NOMO-1 treated with dmso at 0.1 percent for 144 hours (cell line): ENCODE measurements around the gene PTPRE.
A peak's percentile ranks its signal among the peaks of the same experiment; 100 is the strongest.

Experiments used
- DNase-seq: peaks from one replicate; lab custom pipeline; 2025; ENCODE audit not compliant: unreplicated experiment; lab: John Stamatoyannopoulos, UW

The PTPRE gene

DNA sequence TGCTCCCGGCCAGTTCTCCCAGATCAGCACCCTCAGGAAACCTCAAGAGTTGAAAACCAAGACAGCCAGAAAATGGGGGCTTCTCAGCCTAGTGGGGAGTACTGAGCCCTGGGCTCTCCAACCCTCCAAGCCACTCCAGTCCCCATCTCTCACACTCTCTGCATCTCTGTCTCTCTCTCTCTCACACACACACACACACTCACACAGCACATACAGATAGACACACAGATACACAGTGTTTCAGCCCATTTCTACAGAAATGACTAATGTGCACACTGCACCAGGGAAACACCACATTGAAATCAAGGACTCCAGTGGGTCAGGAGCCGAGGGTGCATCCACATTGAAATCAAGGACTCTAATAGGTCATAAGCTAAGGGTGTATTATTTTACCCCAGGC, 111.8 kb downstream of the PTPRE start:
- no peak for DNase-seq

DNA sequence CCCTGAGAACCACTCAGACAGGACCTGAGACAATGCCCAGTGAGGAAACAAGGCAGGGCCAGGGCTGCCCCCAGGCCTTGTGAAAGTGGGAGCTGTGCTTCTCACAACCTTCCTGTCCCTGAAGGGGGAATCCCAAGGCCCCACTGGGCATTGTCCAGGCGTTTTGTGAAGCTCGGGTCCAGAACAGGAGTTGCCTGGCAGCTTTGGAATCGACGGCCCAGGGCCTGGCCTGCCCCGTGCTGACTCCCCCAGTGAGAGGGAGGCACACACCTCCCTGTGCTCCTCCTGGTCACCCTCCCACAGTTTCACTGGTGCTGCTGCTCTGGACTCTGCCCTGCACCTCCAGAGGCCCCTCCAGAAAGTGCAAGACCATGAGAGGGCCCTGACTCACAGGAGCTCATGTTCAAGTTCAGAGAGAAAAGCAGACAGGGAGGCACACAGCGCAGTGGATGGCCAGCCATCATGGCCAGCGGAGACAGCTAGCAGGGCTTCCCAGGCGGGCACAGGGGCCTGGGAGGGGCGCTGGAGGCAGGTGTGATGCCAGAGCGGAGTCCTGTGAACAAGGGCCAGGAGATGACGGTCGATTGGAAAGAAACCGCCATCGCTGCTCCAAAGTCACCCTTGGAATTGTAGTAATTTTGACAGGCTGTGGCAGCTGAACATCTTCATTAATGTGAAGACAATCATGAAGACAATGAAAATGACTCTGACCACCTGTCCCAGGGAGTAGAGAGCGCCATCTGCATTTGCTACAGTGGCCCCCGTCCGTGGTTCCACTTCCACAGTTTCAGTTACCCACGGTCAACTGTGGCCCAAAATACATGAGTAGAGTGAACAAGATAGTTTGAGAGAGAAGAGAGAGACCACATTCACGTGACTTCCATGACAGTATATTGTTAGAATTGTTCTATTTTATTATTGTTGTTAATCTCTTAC, 115.6 kb downstream of the PTPRE start:
- DNase-seq = no peak

DNA sequence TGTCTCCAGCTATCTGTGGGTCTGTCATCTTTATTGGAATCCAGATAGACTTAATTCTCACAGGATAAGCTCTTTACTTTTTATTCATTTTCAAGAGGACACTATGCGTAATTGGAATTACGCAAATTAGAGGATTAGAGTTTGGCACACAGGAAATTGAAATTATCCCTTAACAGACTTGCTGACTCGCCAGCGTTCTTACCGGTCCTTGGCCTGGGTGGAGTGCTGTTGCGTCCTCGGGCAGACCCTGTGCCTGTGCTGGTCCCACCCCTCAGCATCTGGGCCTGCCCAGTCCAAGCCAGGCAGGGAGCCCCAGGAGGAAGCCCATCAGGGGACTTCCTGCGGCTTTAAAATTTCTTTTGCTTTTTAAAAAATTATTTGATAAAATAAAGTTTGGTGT, 117.5 kb downstream of the PTPRE start:
- DNase-seq = no peak

DNA sequence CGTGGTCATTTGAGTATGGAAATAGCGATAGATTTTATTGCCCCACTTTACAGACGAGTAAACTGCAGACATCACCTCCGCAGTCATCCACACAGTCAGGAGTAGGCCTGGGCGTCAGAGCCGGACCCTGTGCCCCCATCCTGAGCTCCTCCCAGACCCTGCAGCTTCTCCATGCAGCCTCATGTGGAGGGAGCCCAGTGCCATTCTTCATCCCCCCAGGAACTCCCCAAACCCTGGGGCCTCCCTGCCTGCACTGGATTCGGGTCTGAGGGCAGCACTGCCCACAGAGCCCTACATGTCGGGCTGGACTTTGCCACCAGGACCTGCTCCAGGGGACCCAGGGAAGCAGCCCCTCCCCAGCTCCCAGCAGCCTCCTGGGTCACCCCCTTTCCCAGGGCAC, 118.5 kb downstream of the PTPRE start:
- no peak for DNase-seq

DNA sequence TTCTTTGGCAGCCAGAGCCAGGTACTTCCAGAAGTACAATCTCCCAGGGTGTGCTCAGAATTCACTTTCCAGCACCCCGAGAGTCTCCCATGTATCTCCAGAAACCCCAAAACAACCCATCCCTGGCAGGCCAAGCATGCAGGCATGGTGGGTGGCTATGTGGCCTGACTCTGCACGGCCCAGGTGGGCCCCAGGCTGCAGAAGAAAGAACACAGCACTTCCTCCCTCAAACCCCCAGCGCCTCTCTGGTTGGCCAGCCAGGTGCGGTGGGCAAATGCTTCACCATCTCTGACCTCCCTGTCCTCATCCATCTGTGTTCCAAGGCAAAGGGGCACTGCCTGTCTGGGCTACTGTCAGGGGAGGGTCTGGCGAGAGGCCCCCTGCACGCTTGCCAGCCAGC, 119.0 kb downstream of the PTPRE start:
- DNase-seq = no peak

DNA sequence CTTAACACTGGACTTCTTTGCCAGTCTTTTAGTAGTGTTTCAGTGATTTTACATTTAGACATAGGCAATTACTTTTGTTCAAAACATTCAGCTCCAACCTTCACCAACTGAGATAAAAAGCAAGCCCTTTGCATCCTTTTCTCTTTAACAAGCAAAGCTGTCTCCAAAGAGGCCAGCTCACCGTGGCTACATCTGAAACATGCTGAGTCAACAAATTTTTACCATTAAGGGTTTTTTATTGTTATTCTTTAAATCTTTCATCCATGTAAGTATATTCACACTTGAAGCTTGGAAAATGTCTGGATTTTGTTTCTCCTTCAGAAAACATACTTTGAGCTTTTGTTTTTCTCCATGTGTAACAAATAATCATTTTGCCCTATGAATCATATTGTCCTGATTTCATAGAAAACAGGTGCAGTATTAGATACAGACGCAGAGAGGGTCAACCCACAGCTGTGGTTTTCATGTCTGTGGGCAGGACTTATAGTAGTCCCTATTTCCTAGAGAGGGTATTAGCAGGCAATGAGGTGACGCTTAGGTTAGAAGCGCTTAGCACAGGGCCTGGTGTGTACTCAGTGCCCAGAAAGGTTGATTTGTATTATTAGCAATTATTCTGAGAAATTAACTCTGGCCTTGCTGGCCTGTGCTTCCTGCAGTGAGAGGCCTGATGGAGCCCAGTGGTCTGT, 119.9 kb downstream of the PTPRE start:
- no peak for DNase-seq

DNA sequence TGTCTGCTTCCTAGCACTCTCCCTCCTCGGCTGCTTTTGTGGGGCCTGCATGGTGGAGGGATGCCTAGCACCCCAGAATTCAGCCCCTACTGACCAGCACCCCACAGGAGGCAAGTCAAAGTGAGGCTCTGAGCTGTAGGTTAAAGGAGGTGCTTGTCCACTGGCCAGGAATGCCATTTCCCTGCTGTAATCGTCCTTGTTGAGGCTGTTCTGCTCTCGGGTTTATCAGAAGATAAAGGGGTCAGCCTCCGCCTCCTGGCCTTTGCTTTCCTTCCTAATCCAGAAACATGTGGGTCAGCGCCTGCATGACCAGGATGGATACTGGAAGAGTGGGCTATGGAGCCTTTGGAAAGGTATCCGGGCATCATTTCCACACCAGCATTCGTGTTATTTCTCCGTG, 120.4 kb downstream of the PTPRE start:
- DNase-seq = no peak

DNA sequence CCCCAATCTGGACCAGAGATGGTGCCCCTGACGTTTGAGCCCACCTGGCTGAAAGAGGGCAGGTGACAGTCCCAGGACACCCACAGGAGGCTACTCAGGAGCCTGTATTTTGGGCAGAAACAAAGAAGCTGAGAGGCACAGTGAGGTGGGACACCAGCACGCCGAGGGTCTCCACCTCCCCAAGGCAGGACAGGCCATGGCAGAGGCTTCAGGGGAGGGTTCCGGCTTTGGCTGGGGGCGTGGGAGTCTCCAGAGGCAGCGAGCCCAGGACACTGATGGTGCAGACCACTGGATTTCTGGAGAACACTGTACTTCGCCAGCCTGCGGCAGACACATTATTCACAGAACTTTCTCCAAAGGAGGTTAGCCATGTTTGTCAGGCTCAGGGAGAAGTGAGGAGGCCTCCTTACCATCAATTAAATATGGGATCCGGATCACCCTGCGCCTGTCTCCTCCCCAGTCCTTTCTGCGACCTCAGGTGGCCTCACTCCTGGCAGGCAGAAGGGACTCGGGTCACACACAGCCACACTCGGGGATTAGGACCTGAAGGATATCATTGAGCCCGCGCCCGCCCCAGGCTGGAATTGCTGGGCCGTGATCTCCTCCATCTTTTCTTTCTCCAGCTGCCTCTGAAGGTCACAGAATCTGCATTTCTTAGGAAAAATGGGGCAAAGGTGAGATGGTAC, 121.1 kb downstream of the PTPRE start:
- no peak for DNase-seq

DNA sequence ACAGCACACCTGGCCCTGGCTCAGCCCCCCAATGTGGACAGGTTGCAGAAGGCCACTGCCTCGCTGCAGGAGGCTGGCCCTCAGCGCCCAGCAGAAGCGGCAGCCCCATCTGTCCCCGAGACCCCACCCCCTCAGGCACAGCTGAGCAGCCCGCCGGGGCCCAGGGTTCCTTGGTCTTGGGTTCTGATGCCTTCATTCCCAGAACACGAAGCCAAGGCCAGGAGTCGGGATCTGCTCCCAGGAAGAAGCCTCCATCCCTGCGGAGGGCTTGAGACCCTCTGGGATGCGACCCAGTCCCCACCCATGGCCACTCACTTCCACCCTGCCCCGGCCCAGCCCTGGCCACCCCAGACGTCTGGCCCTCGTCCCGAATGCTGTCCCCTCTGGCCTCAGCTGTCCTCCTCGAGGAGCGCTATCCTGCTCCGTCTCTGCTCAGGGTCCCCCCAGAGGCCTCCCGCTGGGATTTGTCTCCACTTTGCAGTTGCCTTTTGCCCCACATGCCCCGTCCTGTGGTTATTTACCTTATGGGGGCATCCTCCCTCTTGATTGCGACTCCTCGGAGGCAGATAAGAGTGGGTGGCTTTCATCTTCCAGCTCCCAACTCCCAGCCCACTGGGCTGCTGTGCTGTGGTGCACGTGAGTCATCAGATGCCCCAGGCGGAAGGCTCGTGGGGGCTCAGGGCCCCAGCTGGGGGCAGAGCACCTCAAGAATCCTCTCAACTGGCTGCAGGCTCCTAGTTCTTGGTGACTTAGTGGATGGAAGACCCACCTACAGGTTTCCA, 121.8 kb downstream of the PTPRE start:
- DNase-seq = no peak

DNA sequence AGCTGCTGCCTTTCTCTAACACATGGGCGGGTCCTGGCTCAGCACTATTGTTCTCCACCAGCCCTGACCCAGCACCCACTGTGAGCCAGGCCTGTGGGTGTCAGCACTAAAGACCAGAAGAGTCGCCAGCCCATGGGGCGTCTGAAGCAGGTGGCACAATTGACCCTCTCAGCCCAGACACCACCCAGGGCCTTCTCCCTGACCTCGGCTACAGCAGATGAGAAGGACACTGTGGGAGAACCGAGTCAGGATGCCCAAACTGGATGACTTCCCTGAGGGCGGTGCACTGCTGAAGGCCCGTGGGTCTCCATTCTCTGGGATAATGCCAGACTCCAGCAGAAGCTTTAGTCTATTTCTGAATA, 122.4 kb downstream of the PTPRE start:
- no peak for DNase-seq

DNA sequence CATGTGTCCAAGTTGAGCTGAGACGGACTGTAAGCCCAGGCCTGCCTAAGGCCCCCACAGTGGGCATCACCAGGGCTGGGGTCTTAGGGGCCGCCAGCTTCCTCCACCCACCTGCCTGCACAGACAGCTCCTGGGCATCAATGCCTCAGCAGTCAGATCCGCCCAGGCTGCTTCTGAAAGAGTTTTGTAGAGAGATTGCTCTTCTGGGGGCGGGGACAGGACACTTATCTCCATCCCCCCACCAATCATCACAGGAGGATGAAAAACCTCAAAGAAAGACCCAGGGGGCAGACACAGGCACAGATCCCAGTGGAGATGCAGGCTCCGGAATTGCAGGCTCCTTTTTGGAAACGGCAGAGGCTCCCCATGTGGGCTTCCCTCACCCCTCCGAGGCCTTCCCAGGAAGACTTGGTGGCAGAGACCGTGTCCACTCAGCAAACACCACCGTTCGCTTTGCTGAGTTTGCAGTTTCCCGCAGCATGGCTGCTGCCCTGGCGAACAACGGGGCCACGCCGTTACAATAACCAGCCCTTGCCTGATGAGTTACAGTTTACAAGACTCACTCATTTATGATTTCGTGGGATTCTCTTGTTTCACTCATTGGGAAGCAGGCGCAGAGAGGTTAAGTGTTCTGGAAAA, 122.9 kb downstream of the PTPRE start:
- DNase-seq = no peak

DNA sequence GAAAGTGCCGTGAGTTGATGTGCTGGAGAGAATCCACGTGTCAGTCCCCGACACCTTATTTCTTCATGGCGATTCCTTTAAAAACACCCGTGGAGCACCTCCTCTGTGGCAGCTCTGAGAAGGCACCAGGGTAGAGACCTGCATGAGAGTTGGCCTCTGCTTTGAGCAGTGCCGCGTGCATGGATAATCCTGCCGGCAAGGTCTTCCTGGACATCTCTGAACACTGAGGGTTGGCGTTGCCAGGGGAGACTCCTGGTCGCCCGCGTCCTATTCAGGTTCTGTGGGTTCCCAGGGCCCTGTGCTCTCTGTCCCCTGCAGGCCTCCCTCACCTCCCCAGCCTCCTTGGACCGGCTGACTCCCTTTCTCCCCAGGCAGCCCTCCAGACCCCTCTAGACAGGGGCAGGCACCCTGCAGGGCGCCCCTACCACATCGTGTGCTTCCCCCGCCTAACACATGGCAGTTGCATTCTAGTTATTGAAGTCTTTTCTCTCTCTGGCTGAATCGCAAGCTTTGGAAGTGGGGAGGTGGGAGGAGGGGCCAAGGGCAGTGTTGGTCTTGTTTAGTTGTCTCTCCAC, 123.7 kb downstream of the PTPRE start:
- no peak for DNase-seq

DNA sequence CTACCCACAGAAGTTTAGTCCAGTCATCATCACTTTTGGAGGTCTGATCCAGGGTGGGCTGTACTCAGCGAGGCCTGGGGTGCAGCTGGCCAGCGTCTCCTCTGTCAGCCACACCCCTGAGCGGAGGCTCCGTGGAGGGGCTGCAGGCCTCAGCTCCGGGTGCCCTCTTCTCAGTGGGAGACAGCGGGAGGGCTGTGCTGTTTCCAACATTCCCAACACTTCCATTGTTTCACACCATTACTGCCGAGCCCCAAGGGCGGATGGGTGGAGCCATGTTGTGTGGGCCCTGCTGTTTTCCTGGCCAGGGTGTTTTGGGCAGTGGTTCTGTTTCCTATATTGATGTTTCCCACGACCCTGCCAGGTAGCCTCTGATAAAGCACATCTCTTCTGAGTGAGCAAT, 124.3 kb downstream of the PTPRE start:
- no peak for DNase-seq

DNA sequence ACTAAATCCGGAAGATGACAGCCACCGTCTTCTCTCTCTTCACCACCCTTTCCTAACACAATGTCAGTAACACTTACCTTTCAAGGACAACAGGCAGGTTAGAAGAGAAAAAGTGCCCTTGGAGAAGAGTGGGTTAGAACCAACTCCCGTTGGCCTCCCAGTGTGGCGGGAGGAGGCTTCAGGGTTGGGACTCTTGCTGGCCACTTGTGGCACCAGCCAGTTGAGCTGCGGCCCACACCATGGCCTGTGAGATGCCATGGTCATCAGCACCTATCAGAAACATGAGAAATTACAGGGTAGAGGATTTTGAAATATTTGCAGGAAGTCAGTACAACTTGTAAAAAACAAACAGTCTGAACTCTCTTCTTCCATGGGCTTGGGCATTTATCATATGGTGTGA, 125.6 kb downstream of the PTPRE start:
- DNase-seq = no peak

DNA sequence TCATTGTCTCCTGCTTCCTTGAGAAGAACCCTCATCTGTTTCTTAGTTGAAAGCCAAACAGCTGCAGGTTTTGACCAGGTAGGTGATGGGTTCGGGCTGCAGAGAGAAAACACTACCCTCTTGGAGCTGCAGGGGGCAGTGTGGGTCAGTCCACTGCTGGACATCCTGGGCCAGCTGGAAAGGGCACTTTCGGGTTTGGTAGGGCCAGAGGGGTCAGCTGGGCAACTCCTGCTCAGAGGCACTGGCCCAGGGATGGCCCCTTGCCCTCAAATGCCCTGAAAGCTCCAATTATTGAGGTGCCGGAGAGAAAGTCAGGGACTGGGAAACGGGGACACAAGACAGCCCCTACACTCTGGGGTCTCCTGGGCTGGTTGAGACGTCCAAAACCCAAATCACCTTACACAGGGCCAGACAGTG, 128.7 kb downstream of the PTPRE start:
- DNase-seq = peak; percentile 4

DNA sequence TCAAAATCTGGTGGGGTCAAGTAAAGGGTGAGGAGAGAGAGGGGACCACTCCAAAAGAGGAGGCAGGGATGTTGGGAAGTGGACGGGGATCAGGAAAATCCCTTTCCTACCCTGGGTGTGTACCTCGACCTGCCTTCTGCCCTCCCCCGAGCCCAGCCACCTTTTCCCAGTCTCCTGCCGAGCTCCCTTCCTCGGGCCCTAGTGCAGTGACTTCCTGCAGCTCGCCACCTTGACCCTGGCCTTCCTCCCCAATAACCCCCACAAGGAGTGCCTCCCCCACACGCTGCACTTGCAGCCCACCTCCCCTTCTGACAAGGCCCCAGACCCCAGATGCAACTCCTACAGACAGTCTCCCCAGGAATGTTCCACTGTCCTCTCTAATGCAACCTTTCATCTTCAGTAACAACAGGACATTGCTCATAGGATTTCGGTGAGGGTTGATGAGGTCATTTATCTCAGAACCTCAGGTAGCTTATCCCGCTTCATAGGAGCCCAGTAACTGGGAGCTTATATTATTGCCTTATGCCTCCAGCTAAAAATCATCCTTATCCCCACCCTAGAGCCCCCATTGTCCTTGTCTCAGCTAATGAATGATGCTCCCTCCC, 129.2 kb downstream of the PTPRE start:
- no peak for DNase-seq

DNA sequence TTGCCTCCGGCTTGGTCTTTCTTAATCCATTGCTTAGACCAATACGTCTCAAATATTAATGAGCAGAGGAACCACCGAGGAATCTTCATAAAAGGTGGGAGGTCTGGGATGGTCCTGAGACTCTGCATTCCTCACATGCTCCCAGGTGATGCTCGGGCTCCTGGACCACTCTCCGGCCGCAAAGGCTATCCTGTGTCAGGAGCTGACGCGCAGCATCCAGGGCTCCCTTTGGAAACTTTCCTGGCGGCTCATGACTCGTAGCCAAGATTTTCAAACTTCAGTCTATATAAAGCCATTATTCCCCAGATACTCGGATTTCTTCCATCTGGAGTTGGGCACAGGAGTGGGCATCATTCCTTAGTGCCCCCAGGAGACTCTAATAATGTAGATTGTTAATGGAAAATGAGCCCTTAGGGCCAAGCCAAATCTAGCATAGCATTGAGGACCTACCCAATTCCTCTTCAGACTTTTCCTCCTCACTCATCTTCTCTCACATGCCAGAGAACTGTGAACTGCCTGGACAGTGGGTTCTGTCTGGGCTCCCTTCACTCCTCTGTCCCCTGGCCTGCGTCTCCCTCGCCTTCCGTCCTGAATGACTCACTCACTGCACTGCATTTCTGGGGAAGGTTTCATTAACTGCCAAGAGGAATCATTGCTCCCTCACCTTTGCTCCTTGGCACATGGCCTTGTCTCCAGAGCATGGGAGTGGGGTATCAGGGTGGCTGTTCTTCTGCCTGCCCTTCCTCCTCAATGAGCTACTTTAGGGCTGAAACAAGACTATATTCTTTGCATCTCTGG, 130.0 kb downstream of the PTPRE start:
- DNase-seq = no peak

DNA sequence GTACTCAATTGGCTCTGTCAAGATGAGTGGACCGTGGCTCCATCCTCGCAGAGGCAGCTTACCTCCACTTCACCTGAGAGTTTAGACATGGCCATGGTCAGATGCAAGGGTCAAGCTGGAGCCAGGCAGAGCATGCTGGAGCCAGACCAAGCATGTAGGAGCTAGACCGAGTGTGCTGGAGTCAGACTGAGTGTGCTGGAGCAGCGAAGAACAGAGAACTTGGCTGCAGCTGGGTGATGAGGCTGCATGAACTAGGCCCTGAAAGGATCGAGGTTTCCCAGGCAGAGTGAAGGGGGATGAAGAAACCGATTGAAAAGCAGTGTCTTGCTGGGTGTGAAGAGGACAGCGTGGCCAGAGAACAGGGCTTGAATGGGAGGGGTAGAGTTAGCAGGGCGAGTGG, 133.2 kb downstream of the PTPRE start:
- no peak for DNase-seq

DNA sequence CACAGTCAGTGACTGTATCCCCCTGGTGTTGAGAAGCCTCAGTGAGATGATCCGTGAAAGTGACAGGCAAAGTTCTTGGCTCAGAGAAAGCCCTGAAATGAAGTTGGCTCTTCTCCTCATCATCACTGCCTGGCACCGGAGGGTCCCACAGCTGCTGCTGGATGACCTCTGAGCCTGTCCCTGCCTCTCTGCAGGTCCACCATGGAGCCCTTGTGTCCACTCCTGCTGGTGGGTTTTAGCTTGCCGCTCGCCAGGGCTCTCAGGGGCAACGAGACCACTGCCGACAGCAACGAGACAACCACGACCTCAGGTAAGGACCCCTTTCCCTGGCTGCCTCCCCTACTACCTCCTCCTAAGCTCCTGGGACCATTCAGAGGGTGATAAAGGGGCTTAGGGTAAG, 133.8 kb downstream of the PTPRE start:
- DNase-seq = no peak
